ENCODE measurements around the gene STIM1. TPM values are rescaled to one million over a fixed set of nuclear protein-coding genes. Genes with fewer than 3 reads are reported as not detected.
"Not testable (repeated sequence)": the region's sequence is repeated elsewhere in the genome, so short reads cannot be mapped to it uniquely, and the experiment has no call there.

Gene STIM1
- total RNA-seq, 1 experiment from 2014 or later = 18.1 TPM

- no peak for DNase-seq (ENCODE audit: low read depth)
These were observed 163.2 kb downstream of the STIM1 start for GRCh38 chr11:4018641-4019040.

DNA sequence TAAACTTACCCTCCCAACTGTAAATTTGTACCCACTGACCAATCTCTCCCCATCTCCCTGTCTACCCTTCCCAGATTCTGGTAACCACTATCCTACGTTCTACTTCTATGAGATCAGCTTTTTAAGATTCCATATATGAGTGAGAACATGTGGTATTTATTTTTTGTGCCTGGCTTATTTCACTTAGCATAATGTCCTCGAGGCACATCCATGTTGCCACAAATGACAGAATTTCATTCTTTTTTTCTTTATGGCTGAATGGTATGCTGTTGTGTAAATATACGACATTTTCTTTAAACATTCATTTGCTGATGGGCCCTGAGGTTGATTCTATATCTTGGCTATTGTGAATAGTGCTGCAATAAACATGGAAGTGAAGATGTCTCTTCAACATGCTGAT lies 164.4 kb downstream of the STIM1 start:
- no peak for DNase-seq (ENCODE audit: low read depth)

GRCh38 chr11:4022669-4023068 lies 167.2 kb downstream of the STIM1 start:
- DNase-seq (ENCODE audit: low read depth) = no peak

DNA sequence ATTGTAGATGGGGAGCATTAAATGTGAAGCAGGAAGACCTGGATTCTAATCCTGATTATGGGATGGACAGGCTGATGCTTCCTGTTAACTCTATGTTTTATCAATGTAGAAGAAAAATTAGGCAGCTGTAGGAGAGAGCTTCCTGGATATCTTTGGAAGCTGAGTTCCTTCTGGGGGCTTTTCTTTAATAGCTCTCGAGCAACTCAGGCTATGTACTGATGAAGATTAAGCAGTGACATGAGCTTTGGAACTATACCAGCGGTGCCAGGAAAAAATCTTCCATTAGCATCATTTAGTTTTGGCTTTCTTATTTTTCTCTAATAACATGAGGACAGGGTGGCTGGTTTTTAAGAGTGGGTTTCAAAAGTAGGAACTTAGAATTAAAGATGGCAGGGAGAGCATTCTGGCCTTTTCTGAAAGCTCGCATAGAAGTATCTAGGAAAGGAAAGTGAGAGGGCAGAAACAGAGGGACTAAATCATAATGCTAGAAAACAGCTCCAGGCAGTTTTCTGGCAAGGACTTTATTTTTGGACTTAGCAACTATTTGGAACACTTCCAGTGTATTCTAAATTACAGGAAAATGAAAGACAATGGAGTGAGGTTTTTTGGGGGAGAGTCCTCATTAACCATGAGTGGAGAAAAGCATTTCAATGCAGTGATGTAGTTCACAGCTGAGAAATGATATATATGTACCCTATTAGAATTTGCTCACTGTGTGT lies 169.9 kb downstream of the STIM1 start:
- no peak for DNase-seq (ENCODE audit: low read depth)

DNA sequence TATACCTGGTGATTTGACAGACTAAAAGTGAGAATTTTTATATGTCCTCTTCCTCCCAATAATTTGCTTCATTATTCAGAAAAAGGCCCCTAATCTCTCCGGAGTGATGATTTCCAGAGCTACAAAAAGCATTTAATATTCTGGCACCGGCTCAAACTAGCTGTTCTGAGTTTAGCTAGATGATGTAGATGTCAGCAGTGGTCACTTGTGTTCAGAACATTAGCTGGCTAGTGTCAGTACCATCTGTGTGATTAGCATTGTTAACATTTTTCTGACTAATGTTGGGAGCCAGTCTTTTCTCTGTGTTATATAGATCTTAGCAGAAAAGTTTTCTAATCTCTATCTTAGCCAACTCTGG lies 170.5 kb downstream of the STIM1 start:
- DNase-seq (ENCODE audit: low read depth) = no peak

DNA sequence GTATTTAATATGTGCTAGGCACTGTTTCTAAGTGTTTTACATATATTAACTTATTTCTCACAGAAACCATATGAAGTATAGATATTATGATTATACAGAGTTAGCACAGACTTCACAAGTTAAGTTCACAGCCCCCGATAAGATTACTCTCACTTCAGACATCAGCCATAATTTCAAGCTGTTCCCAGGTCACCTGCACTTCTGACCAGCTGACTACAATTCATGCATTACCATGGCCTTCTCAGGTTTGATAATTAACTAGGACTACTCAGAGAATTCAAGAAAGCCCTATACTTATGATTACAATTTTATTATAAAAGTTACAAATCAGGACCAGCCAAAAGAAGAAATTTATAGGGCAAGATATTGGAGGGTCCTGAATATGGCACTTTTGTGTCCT lies 170.9 kb downstream of the STIM1 start:
- no peak for DNase-seq (ENCODE audit: low read depth)

DNA sequence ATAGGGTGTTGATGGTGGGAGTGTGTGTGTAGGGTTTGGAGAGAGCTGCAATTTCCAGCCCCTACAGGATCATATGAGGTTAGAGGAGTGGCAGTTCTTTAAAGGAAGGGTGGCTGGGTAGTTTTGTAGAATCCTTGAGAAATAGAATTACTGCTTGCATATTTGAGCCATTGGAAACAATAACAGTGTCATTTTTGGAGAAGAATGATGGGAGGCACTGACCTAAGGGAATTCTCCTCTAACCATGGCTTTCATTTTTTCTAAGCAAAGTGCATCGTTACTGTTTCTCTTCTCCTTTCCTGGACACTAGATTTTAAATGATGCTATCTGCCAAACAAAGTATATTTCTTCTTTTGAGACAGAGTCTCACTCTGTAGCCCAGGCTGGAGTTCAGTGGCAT lies 172.3 kb downstream of the STIM1 start:
- DNase-seq (ENCODE audit: low read depth) = no peak

GRCh38 chr11:4030197-4030596 lies 174.7 kb downstream of the STIM1 start:
- no peak for DNase-seq (ENCODE audit: low read depth)

DNA sequence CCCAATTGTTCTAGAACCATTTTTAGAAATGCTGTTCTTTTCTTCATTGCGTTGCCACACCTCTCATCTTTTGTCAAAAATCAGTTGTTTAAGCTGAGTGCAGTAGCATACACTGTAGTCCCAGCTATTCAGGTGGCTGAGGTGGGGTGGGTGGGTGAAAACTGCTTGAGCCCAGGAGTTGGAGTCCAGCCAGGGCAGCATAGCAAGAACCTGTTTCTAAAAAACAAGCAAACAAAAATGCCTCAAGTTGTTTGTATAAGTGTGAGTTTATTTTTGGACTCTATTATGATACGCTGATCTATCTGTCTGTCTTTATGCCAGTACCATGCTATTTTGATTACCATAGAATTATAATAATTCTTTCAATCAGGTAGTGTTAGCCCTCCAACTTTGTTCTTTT lies 176.6 kb downstream of the STIM1 start:
- DNase-seq (ENCODE audit: low read depth) = no peak

GRCh38 chr11:4035985-4036384 lies 180.5 kb downstream of the STIM1 start:
- no peak for DNase-seq (ENCODE audit: low read depth)

DNA sequence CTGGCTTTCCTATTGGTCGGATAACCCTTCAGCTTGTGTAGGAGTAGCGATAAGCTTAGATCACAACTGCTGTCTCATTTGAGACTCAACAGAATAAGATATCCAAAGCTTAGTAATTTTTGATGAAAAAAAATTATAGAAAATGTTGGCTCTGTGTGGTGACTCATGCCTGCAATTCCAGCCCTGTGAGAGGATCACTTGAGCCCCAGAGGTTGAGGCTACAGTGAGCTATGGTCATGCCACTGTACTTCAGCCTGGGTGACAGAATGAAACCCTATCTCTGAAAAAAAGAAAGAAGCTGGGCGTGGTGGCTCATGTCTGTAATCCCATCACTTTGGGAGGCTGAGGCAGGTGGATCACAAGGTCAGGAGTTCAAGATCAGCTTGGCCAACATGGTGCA lies 183.5 kb downstream of the STIM1 start:
- peak; percentile 37 for DNase-seq (ENCODE audit: low read depth)

DNA sequence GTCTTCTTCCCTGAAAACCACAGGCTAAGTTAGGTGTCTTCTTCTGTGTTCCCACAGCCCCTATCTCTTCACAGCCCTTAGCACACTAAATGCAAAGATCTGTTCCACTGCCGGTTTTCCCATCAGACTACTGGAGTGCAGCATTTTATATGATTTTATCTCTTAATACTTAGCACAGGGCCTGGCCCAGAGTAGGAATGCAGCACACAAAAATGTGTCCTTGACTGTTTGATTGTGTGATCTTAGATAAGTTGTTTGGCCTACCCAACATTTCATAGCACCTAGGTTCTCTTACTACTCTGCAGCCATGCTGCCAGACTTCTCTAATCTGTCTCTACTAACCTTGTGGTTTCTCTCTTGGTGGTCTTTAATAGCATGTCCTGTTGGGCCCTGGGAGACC lies 185.0 kb downstream of the STIM1 start:
- no peak for DNase-seq (ENCODE audit: low read depth)

GRCh38 chr11:4041731-4042391 lies 186.4 kb downstream of the STIM1 start:
- no peak for DNase-seq (ENCODE audit: low read depth)

DNA sequence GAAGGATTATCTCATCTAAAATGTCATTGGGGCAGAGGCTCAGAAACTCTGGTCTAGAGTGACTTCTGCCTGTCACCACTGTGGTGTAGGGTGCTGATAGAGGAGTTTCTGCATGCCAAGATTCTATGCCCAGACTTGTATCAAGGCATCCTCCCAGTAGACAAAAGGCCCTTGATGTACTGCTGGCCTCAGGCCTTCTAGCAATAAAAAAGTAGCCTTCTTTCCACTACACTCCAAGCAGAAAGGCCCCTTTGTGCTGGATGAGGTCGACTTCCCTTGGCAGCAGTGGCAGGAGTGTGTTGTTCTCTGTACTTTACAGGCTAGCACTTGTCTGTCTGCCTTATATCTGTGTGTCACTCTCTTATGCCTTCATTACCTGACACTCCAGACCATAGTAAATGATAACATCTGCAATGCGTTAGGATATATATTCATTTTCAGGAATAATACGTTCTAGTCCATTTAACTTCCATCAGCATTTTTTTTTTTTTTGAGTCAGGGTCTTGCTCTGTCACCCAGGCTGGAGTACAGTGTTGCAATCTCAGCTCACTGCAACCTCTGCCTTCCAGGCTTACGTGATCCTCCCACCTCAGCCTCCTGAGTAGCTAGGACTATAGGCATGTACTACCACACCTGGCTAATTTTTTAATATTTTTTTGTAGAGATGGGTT lies 189.6 kb downstream of the STIM1 start:
- DNase-seq (ENCODE audit: low read depth) = peak; percentile 29

GRCh38 chr11:4048340-4048739 lies 192.9 kb downstream of the STIM1 start:
- no peak for DNase-seq (ENCODE audit: low read depth)

GRCh38 chr11:4049006-4049405 lies 193.5 kb downstream of the STIM1 start:
- no peak for DNase-seq (ENCODE audit: low read depth)

- no peak for DNase-seq (ENCODE audit: low read depth)
These were observed 194.7 kb downstream of the STIM1 start for GRCh38 chr11:4050138-4050537.

- not testable (repeated sequence) for DNase-seq (ENCODE audit: low read depth)
These were observed 197.7 kb downstream of the STIM1 start for GRCh38 chr11:4053200-4053599.

DNA sequence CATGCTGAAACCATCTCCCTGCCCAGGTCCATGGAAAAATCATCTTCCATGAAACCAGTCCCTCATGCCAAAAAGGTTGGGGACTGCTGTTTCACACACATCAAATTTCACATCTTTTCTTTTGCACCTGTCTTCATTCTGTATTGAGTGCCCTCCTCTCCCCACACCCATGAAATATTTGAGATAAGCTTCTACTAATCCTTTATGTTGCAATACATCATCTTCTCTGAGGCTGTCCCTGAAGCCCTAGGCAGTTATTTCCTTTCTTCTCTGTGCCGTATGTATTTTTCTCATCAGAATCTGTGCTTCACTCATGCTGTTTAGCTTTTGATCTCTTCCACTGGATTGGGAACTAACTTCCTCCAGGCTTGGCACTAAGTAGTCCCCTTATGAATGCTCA lies 199.2 kb downstream of the STIM1 start:
- no peak for DNase-seq (ENCODE audit: low read depth)

DNA sequence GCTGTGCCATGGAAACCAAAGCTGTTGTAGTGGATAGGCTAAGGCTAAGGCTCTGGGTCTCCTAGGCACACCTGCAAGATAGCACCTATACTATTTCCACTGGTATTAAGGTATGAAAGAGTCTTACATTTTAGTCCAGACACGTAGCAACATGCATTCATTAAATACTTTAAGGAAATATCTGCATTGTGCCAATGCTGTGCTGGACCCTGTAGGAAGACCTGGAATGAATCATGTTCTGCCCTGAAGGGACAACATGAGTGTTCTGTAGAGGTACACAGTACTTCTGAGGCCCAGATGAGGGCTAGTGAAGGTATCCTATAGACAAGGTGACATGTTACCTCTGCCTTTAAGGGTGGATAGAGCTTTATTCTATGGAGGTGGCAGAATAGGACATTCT lies 204.0 kb downstream of the STIM1 start:
- no peak for DNase-seq (ENCODE audit: low read depth)

DNA sequence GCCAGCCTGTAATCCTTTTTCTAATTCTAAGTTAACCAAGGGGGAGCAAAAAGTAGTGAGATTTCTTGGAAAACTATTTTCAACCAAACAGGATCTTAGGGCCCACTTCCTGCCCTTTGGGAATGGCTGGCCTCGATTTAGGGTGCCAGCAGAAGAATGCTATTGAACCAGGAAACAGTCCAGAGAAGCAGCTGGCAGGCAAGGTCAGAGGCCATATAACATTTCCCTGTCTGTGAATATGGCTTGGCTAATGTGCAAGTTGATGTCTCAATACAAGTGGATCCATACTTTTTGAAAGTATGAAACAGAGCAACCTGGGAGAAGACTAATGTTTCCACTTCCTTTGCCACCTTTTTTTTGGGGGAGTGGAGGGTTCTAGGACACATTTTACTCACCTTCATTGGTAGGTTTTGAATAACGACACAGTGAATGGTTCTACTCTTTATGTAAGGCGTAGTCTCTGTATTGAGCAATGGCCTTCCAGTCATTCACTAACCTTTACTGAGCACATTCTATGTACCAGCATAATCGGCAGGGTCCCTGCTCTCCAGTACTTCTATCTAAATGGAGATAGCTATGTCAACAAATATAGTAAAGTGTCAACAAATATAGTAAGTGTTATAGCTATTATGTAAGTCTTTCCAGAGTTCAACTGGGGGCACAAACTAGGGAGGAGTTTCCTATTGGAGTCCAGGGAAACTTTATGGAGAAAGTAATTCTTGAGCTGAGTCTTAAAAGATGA lies 204.9 kb downstream of the STIM1 start:
- DNase-seq (ENCODE audit: low read depth) = no peak

DNA sequence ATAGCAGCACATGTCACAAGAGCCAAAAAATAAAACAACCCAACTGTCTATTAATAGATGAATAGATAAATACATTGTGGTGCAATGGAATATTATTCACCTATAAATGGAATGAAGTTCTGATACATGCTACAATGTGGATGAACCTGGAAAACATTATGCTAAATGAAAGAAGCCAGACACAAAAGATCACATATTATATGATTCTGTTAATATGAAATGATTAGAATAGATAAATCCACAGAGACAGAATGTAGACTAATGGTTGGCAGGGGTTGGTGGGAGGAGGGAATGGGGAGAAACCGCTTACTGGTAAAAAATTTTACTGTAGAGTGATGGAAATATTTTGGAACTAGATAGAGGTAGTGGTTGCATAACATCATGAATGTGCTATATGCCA lies 206.2 kb downstream of the STIM1 start:
- no peak for DNase-seq (ENCODE audit: low read depth)

Data from HT1080 (cell line).